SK-N-MC (cell line): ENCODE measurements around the gene PXYLP1.
"Not testable (repeated sequence)": the region's sequence is repeated elsewhere in the genome, so short reads cannot be mapped to it uniquely, and the experiment has no call there.

Experiments used
- DNase-seq: peaks from one replicate; pipeline ENCODE4 v3.0.0-alpha.2; 2011; ENCODE audit warnings: low read depth, low spot score
- H3K27ac ChIP-seq: fragments of 200-600 bp; sonication (generic); 2 replicates; pipeline ENCODE4 v1.5.1; 2016; ENCODE audit warnings: mixed run types
- H3K36me3 ChIP-seq: fragments of 200-600 bp; sonication (generic); 2 replicates; pipeline ENCODE4 v1.6.1; 2017; ENCODE audit warnings: antibody characterized with exemption, low read length, mixed read lengths; ENCODE audit not compliant: insufficient read depth
- H3K4me3 ChIP-seq: fragments of 200-600 bp; sonication (generic); 2 replicates; pipeline ENCODE4 v1.5.1; 2016
- H3K9ac ChIP-seq: fragments of 200-600 bp; sonication (generic); 2 replicates; pipeline ENCODE4 v1.8.0; 2017; ENCODE audit warnings: mixed run types, mixed read lengths; ENCODE audit not compliant: insufficient read length
- H3K9me3 ChIP-seq: fragments of 200-600 bp; sonication (generic); 2 replicates; pipeline ENCODE4 v1.6.1; 2017; ENCODE audit warnings: low read depth, mild to moderate bottlenecking, antibody characterized with exemption, low read length, moderate library complexity, mixed read lengths
- EZH2 ChIP-seq: fragments of 200-600 bp; sonication (generic); IDR thresholded peaks from one replicate; pipeline ENCODE4 v1.6.1; 2017; ENCODE audit warnings: antibody characterized with exemption
- FOXP2 ChIP-seq: optimal IDR thresholded peaks from 2 replicates; pipeline ENCODE3; 2011; ENCODE audit warnings: mild to moderate bottlenecking, moderate library complexity; ENCODE audit not compliant: insufficient read depth; ENCODE audit errors: extremely low read length, control extremely low read depth
- POLR2AphosphoS5 ChIP-seq: IDR thresholded peaks from 2 replicates; pipeline ENCODE4 v1.6.1; 2012; ENCODE audit warnings: mild to moderate bottlenecking, low read depth, low read length, borderline replicate concordance

Gene PXYLP1

DNA sequence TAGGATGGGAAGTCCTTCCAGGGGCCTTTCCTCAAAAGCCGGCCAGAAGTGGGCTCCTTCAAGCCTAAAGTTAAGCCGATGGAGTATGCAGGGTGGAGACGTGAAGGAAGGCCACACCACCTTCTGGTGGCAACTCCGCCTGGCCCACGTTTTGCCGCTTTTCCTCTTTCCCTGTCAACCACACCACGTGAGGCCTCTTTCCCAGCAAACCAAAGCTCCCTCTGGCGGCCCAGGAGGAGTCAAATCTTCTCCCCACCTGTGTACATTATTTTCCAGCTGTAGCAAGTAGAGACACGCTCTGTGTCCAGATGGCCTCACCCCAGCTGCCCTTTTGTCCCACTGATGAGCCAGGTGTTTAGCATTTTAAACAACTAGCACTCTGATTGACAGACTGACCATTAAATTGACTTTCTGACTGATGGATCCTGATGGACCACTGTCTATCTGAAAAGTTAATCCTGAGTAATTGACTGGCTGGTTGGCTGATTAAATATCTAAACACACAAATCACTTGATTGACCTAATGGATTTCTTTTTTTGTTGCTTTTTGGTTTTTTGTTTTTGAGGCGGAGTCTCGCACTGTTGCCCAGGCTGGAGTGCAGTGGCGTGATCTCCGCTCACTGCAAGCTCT lies 77.1 kb downstream of the PXYLP1 start:
- H3K36me3 ChIP-seq: no peaks in the 10 kb centered on the region
- no peak for DNase-seq
- no peak overlapping the region for H3K27ac ChIP-seq
- H3K9ac ChIP-seq: no peak overlapping the region
- TF ChIP-seq POLR2AphosphoS5 (no peak), EZH2 (no peak), FOXP2 (no peak)
- H3K9me3 ChIP-seq: no peaks in the 10 kb centered on the region
- H3K4me3 ChIP-seq: no peak overlapping the region

DNA sequence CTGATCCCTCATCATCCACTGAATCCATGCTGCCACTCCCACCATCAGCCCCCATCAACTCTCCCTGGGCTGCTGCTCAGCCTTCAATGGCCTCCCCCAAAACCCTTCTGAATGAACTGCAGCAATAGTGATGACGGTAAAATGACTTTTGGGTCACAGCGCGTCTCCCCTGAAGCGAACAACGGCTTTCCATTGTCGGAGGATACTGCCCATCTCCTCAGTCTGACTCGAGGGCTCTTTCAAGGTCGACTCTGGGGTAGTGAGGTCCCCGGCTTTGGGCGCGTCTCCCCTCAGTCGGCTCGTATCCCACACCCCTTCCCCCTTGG lies 79.5 kb downstream of the PXYLP1 start:
- Histone ChIP-seq H3K9ac (peak overlapping the region; percentile 87), H3K36me3 (no peaks in the 10 kb centered on the region), H3K4me3 (peak overlapping the region; percentile 93), H3K9me3 (no peaks in the 10 kb centered on the region), H3K27ac (peak overlapping the region; percentile 2; the same call in 1 of the 2 replicates)
- no peak for DNase-seq
- TF ChIP-seq EZH2 (no peak), FOXP2 (no peak), POLR2AphosphoS5 (no peak)

DNA sequence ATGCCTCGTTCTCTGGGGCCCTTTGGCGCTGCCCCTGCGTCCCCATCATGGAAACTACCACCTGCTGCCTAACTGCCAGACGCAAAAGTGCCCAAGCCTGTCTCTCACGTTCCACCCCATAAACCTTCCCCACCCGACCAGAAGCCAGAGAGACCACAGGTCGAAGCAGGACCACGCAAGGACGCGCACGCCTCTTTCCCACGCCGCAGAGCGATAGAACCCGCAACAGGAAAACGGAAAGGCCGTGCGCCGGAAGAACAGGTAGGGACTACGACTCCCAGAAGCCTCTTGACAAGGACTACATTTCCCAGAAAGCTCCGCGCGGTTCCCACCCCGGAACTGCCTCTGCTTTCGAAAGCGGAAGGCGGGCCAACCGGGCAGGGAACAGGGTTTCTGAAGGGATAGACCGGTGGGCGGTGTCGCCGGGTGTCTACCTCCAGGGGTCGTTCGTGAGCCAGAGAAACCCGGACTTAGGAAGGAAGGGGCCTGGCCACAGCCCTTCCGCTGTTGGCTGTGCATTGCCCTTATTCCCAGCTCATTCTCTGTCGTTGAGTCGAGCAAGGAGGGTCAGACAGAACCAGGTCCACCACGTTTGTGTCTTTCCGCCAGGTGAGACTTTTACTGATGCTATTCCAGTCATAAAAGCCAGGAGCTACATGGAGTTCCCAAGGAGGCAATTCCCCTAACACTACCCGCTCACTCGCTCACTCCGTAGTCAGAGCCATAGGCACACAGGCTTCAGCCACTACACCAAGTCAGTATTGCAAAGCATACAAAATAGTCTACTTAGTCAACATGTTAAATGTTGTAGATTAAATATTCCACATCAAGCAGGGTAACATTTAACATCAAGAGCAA lies 80.1 kb downstream of the PXYLP1 start:
- Histone ChIP-seq H3K36me3 (no peaks in the 10 kb centered on the region), H3K9me3 (no peaks in the 10 kb centered on the region), H3K27ac (peak overlapping the region; percentile 17; the same call in 1 of the 2 replicates), H3K4me3 (peak overlapping the region; percentile 93), H3K9ac (peak overlapping the region; percentile 87)
- no peak for TF ChIP-seq FOXP2
- TF ChIP-seq POLR2AphosphoS5: peak; percentile 99
- peak; percentile 98 for DNase-seq

DNA sequence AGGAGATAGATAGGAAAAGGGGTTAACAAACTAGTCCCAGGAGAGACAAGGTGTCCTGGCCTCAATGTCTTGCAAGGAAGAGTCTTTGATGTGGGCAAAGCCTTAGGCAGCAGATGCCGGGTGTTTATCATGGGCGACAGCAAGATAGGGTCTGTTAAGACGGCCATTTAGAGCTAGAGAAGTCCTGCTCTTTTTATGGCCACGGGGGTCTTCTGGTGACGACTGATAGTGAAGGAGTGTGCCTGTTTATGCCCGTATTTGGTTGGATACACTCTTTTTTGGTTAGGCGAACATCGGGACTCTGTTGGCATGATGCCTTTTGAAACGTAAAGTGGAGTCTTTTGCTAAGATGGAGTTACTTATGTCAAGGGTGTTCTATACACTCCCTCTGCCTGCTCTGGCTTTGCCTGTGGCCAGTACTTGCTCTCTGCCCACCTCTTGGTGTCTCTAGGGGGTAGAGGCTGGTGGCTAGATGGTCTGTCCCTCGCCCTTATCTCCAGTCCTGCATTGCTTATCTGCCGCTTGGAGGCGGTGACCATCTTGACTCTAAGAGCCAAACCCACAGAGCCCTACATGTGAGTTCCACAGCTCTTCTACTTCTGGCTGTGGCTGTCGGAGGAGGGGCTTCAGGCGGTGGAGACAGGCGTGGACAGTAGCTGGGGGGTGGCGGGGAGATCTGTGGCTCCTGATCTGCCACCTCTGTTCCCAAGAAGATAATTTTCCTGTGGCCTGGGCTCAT lies 80.9 kb downstream of the PXYLP1 start:
- H3K4me3 ChIP-seq: peak overlapping the region; percentile 93
- TF ChIP-seq EZH2: no peak
- TF ChIP-seq FOXP2: no peak
- TF ChIP-seq POLR2AphosphoS5: no peak
- peak overlapping the region; percentile 17; the same call in 1 of the 2 replicates for H3K27ac ChIP-seq
- DNase-seq: no peak
- H3K9ac ChIP-seq: peak overlapping the region; percentile 74
- no peaks in the 10 kb centered on the region for H3K36me3 ChIP-seq
- no peaks in the 10 kb centered on the region for H3K9me3 ChIP-seq

DNA sequence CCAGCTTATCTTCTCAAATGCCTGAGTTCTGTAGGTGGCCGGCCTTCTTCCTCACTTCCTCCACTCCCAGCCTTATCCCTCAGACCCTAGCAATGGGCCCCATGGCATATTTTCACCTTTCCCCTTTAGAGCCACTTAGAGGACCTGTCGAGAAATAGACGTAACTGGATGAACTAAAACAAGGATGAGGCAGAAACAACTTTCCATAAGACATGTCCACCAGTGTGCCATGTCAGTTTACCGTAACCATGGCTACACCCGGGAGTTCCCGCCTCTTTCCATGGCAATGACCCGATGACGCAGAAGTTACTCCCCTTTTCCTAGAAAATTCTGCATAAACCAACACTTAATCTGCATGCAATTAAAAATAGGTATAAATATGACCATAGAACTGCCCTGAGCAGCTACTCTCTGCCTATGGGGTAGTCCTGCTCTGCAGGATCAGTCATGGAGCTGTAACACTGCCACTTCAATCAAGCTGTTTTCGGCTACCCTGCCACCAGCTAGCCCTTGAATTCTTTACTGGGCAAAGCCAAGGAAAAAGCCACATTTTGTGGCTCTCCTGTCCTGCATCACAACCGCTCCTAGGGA lies 81.6 kb downstream of the PXYLP1 start:
- Histone ChIP-seq H3K27ac (no peak overlapping the region), H3K36me3 (no peaks in the 10 kb centered on the region)
- no peak for TF ChIP-seq FOXP2
- TF ChIP-seq POLR2AphosphoS5: no peak
- TF ChIP-seq EZH2: no peak

DNA sequence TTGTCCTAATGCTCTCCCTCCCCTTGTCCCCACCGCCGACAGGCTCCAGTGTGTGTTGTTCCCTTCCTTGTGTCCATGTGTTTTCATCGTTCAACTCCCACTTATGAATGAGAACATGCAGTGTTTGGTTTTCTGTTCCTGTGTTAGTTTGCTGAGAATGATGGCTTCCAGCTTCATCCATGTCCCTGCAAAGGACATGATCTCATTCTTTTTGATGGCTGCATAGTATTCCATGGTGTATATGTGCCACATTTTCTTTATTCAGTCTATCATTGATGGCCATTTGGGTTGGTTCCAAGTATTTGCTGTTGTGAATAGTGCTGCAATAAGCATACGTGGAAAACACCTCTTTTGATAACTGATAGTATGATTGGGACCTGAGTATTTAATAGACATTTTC lies 82.8 kb downstream of the PXYLP1 start:
- H3K27ac ChIP-seq, H3K4me3 ChIP-seq, H3K9me3 ChIP-seq, H3K36me3 ChIP-seq, H3K9ac ChIP-seq, DNase-seq: not testable (repeated sequence)

More for the DNA sequence above, 81.6 kb downstream of the PXYLP1 start:
- Histone ChIP-seq H3K9ac (no peak overlapping the region), H3K9me3 (no peaks in the 10 kb centered on the region), H3K4me3 (no peak overlapping the region)
- no peak for DNase-seq

DNA sequence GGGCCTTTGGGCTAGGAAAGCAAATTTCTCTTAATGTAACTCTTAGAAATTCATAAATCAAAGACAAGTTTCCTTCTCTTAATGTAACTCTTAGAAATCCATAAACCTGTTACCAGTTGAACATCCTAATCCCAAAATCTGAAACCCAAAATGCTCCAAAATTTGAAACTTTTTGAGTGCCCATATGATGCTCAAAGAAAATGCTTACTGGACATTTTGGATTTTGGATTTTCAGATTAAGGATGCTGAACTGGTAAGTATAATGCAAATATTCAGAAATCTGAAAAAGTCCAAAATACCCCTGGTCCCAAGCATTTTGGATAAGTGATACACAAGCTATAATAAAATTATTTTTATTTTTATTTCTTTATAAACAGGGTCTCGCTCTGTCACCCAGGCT lies 85.2 kb downstream of the PXYLP1 start:
- Histone ChIP-seq H3K9ac (no peak overlapping the region), H3K27ac (no peak overlapping the region), H3K36me3 (no peaks in the 10 kb centered on the region), H3K4me3 (no peak overlapping the region), H3K9me3 (no peaks in the 10 kb centered on the region)
- no peak for DNase-seq
- no peak for TF ChIP-seq FOXP2
- no peak for TF ChIP-seq EZH2
- no peak for TF ChIP-seq POLR2AphosphoS5

DNA sequence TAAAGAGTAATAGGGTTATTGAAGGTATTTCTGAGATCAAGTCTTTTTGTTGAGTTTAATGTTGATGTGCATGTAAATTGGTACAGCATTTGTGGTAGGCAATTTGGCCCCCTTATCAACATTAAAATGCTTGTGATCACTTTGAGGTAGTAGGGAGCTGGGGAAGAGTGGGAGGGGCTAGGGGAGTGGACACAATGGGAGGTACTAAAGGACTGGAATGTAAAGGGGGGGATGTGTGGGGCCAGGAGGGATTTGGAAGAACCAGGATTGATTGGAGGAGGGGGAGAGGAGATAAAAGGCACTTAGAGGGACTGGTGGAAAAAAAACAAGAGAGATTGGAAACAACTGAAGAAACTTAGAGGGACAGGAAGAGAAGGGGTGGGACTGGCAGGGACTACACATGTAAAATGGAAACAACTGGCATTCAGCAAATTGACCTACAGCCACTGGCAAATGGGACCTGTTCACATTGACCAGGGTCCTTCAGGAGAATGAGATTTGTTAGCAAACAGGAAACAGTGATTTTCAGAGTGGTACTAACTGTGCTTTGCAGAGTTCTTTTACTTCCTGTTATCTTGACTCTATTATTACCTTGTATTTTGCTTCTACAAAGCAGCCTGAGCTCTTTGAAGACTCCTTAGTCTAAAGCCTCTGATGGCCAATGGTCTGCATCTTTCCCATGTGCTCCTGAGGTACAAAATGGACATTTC lies 88.9 kb downstream of the PXYLP1 start:
- DNase-seq: no peak
- no peak overlapping the region for H3K9ac ChIP-seq
- no peak overlapping the region for H3K4me3 ChIP-seq
- H3K36me3 ChIP-seq: no peaks in the 10 kb centered on the region
- no peak for TF ChIP-seq EZH2
- no peak for TF ChIP-seq POLR2AphosphoS5
- no peak for TF ChIP-seq FOXP2
- H3K27ac ChIP-seq: no peak overlapping the region
- H3K9me3 ChIP-seq: no peaks in the 10 kb centered on the region
